Activated CD8-positive, alpha-beta memory T cell treated with anti-CD3 and anti-CD28 coated beads for 4 hours (primary cell): ENCODE measurements around the gene ATRN.
"Not testable (repeated sequence)": the region's sequence is repeated elsewhere in the genome, so short reads cannot be mapped to it uniquely, and the experiment has no call there.

Source experiments
- DNase-seq, 2 donors: peaks; one replicate each; pipeline ENCODE4 v3.0.0-alpha.2; 2020; ENCODE audit warnings: low read depth in 2 of 2

Gene ATRN

DNA sequence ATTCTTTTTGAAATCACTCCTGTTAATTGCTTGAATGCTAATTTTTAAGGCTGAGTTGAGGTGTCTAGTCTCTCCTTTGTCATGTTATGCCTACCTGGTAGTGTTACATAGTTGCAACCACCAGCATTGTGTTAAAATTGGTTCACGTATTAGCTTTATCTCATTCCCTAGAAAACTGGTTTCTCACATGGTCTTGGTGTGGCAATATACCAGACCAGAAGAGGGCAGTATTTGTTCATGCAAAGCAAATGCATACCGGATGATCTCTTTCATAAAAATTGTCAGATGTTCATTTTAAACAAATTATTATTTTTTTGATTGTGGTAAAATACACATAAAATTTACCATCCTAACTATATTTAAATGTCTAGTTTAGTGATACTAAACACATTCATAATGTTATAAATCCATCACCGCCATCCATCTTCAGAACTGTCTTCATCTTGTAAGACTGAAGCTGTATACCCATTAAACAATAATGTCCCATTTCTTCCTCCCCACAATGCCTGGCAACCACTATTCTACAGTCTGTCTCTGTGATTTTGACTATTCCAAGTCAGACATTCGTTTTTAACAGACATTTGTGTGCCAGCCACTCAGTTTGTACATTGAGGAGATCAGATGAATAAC is 92.8 kb downstream of the ATRN start:
- no peak for DNase-seq

GRCh38 chr20:3565851-3566250 is 95.0 kb downstream of the ATRN start:
- no peak for DNase-seq

DNA sequence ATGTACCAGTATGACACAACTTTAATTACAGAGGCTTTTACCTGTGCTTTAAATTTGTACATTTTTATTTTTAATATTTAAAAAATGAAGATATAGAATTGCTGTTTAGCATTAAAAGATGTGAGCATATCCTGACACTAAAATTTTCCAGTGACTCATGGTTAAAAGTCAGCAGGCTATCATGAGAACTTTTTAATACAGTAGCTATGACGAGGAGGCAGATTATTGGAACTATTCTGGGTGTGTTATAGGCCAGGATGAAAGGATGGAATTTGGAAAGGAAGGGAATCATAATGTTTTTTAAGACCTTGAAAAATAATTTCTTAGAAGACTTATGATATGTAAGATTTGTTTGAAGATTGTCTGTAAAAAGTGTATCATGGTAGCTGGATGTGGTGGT is 101.3 kb downstream of the ATRN start:
- DNase-seq = no peak

DNA sequence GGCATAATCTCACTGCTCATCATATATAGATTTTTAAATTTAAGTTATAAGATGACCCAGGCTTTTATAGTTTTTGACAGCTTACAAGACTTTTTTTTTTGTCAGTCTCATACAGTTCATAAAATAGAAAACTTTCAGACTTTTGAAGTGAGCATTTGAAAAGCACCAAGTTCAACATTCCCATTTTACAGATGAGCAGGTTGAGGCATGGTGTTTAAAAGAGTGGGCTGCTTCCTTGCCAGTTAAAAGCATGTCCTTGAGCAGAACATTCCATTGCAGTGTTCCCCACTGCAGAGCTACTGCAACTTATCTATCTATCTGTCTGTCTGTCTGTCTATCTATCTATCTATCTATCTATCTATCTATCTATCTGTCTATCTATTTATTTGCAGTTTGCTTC is 105.5 kb downstream of the ATRN start:
- no peak for DNase-seq

- no peak for DNase-seq
Measured at GRCh38 chr20:3577366-3577765, 106.5 kb downstream of the ATRN start.

DNA sequence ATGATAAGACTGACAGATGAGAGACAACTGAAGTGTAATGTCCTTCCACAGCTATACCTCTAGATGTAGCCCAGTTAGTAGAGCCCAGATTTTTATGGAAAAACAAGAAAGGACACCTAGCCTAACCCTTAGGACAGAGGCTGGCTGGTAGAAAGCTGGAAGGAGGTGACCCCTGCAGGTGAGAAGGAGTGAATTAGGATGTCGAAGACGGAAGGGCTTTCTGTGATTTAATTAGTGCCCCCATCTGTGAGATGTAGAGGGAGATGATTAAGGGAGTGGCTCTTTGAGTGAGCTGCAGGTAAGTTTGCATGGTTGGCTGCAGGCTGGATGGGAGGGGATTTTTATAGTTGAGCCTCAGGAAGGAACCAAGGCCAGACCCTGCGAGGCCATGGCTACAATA is 109.6 kb downstream of the ATRN start:
- DNase-seq = no peak

DNA sequence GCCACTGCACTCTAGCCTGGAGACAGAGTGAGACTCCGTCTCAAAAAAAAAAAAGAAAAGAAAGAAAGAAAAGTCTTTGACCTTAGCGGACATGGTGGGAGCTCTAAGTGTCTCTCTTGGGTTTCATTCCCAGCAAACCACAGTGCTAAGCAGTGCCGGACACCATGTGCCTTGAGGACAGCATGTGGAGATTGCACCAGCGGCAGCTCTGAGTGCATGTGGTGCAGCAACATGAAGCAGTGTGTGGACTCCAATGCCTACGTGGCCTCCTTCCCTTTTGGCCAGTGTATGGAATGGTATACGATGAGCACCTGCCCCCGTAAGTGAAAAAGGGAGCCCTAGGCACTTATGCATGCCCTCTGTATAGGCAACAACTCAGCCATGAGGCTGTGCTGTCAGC is 112.9 kb downstream of the ATRN start:
- DNase-seq = no peak

DNA sequence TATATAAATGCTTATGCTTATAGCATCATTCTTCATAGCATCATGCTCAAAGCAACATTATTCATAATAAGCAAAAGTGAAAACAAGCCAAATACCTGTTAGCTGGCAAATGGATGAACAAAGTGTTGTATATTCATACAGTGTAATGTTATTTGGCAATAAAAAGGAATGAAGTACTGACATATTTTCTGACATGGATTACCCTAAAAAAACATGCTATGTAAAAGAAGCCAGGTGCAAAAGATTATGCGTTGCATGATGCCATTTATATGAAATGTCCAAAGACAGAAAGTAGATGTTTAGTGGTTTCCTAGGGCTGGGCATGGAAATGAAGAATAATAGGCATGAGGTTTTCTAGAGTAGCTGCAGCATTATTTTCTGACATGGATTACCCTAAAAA is 115.3 kb downstream of the ATRN start:
- DNase-seq = no peak

DNA sequence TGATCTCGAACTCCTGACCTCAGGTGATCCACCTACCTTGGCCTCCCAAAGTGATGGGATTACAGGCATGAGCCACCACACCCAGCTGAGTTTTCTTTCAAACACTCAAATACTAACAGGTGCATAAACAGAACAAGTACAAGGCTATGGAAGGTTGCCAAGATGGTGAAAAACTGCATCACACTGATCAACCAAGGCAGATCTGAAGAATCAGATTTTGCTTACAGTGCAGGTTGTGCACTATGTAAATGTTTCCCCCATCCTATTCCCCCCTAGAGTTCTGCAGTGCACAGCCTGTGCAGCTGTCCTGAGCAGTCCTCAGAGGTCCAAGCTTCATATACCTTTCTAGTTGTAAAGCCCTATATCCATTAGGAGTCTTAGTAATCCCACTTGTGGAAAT is 119.3 kb downstream of the ATRN start:
- no peak for DNase-seq

DNA sequence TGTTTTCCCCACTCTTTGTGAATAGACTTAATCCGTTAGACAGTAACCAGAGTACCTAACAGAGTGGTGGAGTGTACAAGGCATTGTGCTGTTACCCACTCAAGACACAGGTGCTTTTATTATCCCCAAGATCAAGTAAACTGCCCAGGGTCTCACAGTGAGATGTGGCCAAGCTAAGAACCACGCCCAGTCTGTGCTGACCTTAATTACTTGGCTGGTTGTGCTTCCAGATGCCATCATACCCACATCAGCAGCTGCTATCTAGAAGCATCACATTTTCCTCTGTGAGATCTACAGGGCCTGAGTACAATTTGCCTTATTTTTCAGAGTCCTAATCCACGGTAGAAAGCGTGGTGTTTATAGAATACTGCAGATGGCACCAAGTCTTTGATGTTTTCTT is 122.1 kb downstream of the ATRN start:
- DNase-seq = no peak

GRCh38 chr20:3595541-3595940 is 124.7 kb downstream of the ATRN start:
- DNase-seq = no peak

- no peak for DNase-seq
Measured at GRCh38 chr20:3603108-3603507, 132.3 kb downstream of the ATRN start.

DNA sequence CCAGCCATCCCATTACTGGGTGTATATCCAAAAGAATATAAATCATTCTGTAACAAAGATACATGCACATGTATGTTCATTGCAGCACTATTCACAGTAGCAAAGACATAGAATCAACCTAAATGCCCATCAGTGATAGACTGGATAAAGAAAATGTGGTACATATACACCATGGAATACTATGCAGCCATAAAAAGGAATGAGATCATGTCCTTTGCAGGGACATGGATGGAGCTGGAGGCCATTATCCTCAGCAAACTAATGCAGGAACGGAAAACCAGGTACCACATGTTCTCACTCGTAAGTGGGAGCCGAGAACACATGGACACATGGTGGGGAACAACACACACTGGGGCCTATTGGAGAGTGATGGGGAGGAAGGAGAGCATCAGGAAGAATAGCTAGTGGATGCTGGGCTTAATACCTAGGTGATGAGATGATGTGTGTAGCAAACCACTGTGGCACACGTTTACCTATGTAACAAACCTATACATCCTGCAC is 134.6 kb downstream of the ATRN start:
- not testable (repeated sequence) for DNase-seq

DNA sequence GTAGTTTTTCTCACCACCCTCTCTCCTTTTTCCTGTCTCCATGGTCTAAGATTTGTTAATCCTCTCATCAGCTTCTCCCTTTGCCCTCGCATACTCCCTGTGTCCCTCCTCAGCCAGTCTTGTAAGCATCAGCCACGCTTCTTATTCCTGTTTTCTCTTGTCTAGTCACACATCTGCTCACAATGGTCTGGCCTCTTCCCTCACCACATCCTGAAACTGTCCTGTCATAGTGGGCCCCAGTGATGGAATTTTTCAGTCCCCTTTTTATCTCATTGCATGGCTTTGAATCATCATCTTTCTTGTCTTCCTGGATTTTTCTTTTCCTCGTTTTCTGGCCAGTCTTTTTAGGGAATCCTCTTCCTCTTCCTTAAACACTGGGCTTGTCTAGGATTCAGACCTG is 135.2 kb downstream of the ATRN start:
- DNase-seq = no peak

DNA sequence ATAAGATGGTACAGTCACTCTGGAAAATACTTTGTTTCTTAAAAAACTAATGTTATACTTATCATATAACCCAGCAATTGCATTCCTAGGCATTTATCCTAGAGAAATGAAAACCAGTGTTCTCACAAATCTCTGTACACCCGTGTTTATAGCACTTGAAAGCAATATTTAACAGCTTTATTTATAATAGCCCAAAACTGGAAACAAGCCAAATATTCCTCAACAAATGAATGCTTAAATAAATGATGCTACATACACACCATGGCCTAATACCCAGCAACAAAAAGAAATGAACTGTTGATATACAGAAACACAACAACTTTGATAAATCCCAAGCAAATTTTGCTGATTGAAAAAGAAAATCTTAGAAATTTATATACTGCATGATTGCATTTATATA is 141.1 kb downstream of the ATRN start:
- no peak for DNase-seq

GRCh38 chr20:3612795-3613572 is 142.2 kb downstream of the ATRN start:
- DNase-seq = no peak

DNA sequence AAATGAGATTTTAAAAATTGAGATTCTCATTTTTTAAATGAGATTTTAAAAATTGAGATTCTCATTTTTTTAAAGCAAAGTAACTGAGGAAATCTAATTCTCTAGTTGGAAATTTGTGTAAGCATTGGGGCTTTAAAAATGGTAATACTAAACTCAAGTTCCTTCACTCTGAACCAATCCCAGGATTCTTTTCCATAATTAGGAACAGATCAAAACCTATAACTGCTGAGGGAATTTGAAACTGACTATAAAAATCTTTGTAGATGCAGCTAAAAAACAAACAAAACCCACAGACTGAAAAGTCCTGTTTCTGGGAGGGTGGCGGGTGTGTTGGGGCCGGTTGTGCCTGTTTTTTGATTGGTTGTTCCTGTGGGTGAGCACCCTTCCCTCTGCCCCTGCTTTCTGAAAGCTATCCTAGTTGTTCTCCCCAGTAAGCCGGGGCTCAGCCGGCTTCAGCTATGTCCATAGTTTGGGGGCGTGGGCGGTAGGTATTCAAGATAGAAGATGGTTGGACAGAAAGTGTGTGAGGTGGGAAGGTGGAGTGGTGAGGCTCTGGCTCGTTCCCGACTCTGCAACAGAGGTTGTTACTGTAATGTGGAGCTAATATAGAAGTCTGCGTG is 143.1 kb downstream of the ATRN start:
- no peak for DNase-seq

DNA sequence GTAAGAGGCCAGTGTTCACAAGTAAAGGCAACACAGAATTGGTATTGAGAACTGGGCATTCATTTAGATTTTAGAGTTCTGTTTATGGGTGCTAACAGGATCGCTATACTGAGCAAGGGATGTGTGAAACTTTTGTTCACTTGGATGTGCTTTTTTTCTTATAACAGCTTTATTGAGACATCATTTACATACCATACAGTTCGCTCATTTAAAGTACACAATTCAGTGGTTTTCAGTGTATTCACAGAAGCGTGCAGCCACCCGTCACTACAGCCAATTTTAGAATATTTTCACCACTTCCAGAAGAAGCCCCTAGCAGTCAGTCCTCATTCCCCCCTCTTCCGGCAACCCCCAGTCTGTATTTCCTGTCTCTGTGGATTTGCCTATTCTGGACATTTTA is 143.6 kb downstream of the ATRN start:
- DNase-seq = no peak

- DNase-seq = not testable (repeated sequence)
Measured at GRCh38 chr20:3615171-3615840, 144.5 kb downstream of the ATRN start.

- DNase-seq = no peak
Measured at GRCh38 chr20:3616250-3616649, 145.4 kb downstream of the ATRN start.

DNA sequence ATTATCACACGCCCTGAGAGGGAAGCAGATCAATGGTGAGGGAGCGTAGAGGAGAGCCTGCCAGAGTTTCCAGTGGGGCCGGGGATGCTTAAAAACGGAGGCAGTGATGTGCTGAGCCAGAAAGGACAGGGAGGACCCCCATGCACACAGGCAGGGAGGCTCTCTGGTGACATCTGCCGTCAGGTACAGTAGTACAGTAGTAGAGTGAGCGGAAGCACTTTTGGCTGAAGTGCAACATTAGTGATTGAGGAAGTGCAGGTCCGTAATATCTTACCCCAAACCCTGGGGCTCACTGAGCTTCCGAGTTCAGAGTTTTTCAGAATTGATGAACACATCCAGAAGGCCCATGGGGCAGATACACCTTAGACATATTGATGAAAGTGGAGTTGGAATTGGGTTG is 150.3 kb downstream of the ATRN start:
- DNase-seq = no peak

GRCh38 chr20:3622406-3622805 is 151.6 kb downstream of the ATRN start:
- DNase-seq = no peak

- DNase-seq = no peak
Measured at GRCh38 chr20:3627476-3627875, 156.7 kb downstream of the ATRN start.
